ENCODE measurements around the gene TAMALIN.

TAMALIN gene

GRCh38 chr12:51980809-51981127 lies 26.0 kb upstream of the TAMALIN start:
- in situ Hi-C loops (cut with MboI; ENCODE audit: low sequenced_read_pairs): no loop called here

- in situ Hi-C loops (cut with MboI; ENCODE audit: low sequenced_read_pairs): no loop called here
These were observed 22.1 kb upstream of the TAMALIN start for GRCh38 chr12:51984657-51985056.

GRCh38 chr12:51985154-51985835 lies 21.5 kb upstream of the TAMALIN start:
- in situ Hi-C loops (cut with MboI; ENCODE audit: low sequenced_read_pairs): no loop called here

- in situ Hi-C loops (cut with MboI; ENCODE audit: low sequenced_read_pairs): no loop called here
These were observed 19.9 kb upstream of the TAMALIN start for GRCh38 chr12:51986834-51987233.

DNA sequence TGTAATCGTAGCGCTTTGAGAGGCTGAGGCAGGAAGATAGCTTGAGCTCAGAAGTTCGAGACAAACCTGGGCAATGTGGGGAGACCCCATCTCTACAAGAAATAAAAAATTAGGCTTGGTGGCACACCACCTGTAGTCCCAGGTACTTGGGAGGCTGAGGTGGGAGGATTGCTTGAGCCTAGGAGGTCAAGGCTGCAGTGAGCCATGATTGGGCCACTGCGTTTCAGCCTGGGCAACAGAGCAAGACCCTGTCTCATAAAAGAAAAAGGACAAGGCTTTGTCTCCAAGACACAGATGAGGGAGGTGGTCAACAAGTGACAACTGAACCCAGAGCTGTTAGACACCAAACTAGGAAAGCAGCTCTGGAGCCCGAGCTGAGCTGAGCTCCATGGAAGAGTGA lies 14.5 kb upstream of the TAMALIN start:
- in situ Hi-C loops (cut with MboI; ENCODE audit: low sequenced_read_pairs): no loop called here

DNA sequence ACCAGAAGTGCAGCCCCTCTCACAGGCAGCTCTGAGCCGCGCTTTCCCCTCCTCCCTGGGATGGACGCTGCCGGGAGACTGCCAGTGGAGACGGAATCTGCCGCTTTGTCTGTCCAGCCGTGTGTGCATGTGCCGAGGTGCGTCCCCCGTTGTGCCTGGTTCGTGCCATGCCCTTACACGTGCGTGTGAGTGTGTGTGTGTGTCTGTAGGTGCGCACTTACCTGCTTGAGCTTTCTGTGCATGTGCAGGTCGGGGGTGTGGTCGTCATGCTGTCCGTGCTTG lies 12.3 kb upstream of the TAMALIN start:
- in situ Hi-C loops (cut with MboI; ENCODE audit: low sequenced_read_pairs): no loop called here

- in situ Hi-C loops (cut with MboI; ENCODE audit: low sequenced_read_pairs): no loop called here
These were observed 11.8 kb upstream of the TAMALIN start for GRCh38 chr12:51994959-51995358.

DNA sequence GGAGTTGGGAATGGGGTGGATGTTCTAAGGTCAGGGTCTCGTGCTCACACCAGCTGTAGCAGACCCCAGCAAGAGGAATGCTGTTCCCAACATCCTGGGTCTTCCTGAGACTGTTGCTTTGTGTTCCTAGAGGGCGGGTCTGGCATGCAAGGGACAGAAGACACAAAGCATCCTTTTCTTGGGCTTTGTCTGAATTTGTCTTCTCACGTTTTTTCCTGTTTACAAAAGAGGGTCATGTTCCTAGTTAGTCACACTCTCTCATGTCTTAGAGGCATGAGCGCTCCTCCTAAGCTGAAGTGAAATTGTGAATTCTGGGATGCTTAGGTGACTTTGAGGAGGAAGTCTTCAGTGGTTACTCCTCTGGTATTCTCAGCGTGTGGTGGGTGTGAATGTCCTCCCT lies 9.6 kb upstream of the TAMALIN start:
- in situ Hi-C loops (cut with MboI; ENCODE audit: low sequenced_read_pairs): no loop called here

DNA sequence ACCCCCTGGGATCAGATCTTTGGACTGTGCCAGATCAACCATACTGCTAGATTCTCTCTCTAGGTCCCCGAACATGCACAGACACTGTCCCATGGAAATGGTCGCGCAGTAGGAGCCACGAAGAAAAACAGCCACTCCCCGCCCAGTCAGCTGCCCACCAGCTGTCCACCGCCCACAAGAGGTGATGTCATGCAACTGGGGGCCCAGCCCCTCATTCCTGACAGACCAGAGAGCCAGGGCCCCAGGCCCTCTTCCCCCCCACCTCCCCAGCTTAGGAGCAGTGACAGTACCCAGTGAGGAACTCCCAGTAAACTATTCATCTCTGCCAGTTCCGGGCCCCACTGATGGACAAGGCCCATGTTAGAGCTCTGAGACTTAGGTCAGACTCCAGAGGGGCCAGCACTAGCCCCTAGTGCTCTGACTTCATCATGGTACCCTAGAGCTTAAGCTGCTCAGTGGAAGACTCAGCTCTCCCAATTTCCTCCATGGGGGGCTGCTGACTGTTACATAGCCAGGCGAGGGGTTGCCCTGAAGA lies 3.7 kb upstream of the TAMALIN start:
- in situ Hi-C loops (cut with MboI; ENCODE audit: low sequenced_read_pairs): no loop called here

- in situ Hi-C loops (cut with MboI; ENCODE audit: low sequenced_read_pairs): no loop called here
These were observed 3.2 kb upstream of the TAMALIN start for GRCh38 chr12:52003591-52003990.

- in situ Hi-C loops (cut with MboI; ENCODE audit: low sequenced_read_pairs): no loop called here
These were observed 2.6 kb upstream of the TAMALIN start for GRCh38 chr12:52004042-52004648.

- in situ Hi-C loops (cut with MboI; ENCODE audit: low sequenced_read_pairs): no loop called here
These were observed 1.4 kb upstream of the TAMALIN start for GRCh38 chr12:52005218-52005902.

DNA sequence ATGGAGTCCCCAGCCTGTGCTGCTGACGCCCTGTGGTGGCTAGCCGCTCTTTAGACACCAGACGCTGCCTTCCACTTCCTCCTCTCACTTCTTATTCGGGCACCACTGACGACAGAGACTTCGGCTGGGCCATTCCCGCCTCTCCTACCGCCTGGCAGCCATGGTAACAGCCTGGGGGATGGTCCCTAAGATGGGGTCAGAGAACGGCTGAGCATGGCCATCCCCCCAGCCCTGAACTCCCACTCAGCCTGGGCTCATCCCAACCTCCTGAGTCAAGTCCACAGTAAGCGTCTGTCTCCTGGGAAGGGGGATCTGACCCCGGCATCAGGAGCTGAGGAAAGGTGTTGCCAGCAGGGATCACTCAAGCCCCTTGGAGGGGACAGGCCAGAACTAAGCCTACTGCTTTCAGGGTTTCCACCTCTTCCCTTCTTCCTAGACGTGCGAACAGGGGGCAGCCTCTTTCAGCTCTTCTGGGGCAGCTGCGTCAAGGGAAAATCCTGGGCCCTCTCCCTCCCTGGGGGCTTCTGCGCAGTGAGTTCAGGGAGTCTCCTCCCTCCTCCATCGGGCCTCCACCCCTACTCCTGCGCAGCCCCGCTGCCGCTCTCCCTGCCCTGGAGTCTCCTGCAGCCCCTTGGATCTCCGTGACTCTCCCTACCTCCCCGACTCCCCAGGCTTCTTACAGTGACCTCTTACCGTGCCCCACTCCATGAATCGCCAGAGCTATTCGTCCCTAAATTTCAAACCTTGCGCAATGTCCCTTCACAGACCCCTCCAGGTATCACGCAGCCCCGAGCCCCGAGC lies 643 bp upstream of the TAMALIN start:
- in situ Hi-C loops (cut with MboI; ENCODE audit: low sequenced_read_pairs): no loop called here

- in situ Hi-C loops (cut with MboI; ENCODE audit: low sequenced_read_pairs): no loop called here
These were observed 594 bp downstream of the TAMALIN start for GRCh38 chr12:52007158-52007921.

DNA sequence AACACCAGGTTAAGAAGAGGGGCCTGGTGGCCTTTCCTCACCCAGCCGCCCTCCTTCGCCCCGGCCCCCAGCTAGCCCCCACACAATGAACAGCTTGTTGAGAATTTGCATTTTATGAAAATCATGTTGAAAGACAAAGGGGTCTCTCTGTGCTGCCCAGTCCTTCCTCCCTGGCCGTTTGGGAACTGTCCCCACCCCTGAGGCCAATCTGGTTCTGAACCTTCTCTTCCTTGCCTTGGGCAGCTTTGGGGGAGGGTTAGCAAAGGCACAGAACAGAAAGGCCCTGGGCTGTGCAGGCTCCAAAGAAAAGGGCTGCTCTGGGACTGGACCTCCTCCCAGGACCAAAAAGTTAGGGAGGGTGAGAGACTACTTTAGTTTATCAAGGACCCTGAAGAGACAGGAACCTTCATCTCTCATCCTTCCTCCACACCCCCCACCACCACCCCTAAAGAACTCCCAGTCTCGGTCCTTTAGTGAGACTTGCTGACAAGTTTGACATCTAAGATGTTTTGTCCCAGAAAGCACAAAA lies 1.3 kb downstream of the TAMALIN start:
- in situ Hi-C loops (cut with MboI; ENCODE audit: low sequenced_read_pairs): no loop called here

DNA sequence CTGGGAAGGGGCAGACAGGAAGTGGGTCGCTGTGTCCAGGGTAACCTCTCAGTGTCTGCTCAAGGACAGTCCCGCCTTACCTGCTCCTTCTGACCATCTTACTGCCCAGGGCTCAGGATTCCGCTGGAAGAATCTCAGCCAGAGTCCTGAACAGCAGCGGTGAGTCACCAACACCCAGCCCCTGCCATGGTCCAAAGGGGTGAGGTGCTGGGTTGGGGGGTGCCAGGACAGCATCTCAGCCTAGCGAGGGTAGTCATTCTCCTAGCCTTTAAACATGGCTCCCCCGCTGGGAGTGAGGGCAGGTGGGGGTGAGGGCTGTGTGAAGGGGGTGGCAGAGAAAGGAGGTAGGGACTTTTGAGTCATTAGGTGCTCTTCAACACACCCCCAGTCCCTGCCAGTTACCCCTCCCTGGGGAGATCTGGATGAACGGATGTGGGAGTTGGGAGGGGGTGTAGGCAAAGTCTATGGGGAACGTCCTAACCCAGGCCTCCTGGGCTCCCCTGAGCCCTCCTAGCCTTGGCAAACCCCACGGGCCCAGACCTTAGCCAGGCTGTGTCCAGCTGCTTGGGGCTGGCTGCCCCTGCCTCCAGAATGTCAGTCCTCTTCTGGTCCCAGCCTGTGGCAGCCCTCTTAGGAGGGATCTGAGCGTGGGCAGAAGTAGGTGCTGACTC lies 2.5 kb downstream of the TAMALIN start:
- in situ Hi-C loops (cut with MboI; ENCODE audit: low sequenced_read_pairs): no loop called here

- in situ Hi-C loops (cut with MboI; ENCODE audit: low sequenced_read_pairs): no loop called here
These were observed 3.4 kb downstream of the TAMALIN start for GRCh38 chr12:52010152-52010622.

DNA sequence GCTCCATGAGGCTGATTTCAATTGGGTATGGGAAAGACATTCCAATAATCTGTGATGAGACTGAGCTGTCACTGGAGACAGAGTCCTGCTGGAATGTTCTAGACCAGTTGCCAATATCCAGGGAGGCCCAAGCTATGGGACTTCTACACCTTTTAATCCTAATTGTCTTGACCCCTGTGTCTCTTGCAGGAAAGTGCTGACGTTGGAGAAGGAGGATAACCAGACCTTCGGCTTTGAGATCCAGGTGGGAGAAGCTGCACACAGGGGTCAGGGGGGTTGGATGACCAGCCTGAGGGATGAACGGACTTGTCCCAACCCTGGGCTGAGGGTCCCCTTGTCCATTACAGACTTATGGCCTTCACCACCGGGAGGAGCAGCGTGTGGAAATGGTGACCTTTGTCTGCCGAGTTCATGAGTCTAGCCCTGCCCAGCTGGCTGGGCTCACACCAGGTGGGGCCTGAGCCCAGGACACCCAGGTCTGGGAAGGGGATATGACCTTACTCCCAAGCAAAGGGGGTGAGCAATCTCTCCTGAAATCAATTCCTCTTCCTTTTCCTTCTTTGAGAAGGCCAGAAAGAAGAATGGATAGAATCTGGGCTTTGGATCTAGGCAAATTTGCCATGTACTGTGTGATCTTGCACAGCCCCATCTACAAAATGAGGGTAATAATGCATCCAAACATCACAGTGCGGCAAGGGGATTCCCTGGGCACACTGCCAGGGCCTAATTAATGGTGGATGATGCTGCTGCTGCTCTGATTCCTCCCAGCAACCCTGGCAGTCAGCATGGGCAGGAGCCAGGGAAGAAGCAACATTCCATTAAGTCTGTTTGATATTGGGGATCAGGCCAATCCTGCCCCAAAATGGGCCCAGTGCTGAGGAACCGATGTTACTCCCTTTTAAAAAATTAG lies 4.2 kb downstream of the TAMALIN start:
- in situ Hi-C loops (cut with MboI; ENCODE audit: low sequenced_read_pairs): no loop called here
